Mesendoderm (in vitro differentiated cells): ENCODE results near the gene SZRD1.

Experiments
- DNase-seq: peaks from one replicate; pipeline ENCODE4 v3.0.0; 2013
- H2AK5ac ChIP-seq: 2 replicates; pipeline ENCODE4 v1.6.1; 2013; ENCODE audit warnings: low read length, inconsistent platforms
- H2BK120ac ChIP-seq: 2 replicates; pipeline ENCODE4 v1.6.1; 2013; ENCODE audit warnings: low read depth, mild to moderate bottlenecking, low read length, moderate library complexity, mixed read lengths
- H2BK15ac ChIP-seq: replicated peaks from 2 replicates; pipeline ENCODE4 v1.6.1; 2013; ENCODE audit warnings: low read depth, mild to moderate bottlenecking, moderate library complexity
- H2BK5ac ChIP-seq: 2 replicates; pipeline ENCODE4 v1.6.1; 2013; ENCODE audit warnings: low read length, inconsistent platforms
- H3K18ac ChIP-seq: 2 replicates; pipeline ENCODE4 v1.6.1; 2013; ENCODE audit warnings: mild to moderate bottlenecking, low read length, mixed read lengths
- H3K23ac ChIP-seq: one replicate; pipeline ENCODE4 v1.6.1; 2013; ENCODE audit warnings: low read length
- H3K27ac ChIP-seq: 2 replicates; pipeline ENCODE4 v1.5.1; 2013; ENCODE audit warnings: low read depth, mild to moderate bottlenecking, inconsistent platforms, low read length, moderate library complexity
- H3K27me3 ChIP-seq: 2 replicates; pipeline ENCODE4 v1.6.1; 2013; ENCODE audit warnings: low read length, control low read depth, mild to moderate bottlenecking, inconsistent platforms; ENCODE audit not compliant: insufficient read depth, poor library complexity
- H3K36me3 ChIP-seq: 2 replicates; pipeline ENCODE4 v1.6.1; 2013; ENCODE audit warnings: low read length, inconsistent platforms; ENCODE audit not compliant: control insufficient read depth, insufficient read depth
- H3K4ac ChIP-seq: one replicate; pipeline ENCODE4 v1.6.1; 2013; ENCODE audit warnings: low read depth, mild to moderate bottlenecking, low read length, moderate library complexity
- H3K4me1 ChIP-seq: 2 replicates; pipeline ENCODE4 v1.6.1; 2013; ENCODE audit warnings: low read depth, low read length, inconsistent platforms; ENCODE audit not compliant: control insufficient read depth
- H3K4me2 ChIP-seq: 2 replicates; pipeline ENCODE4 v1.6.1; 2013; ENCODE audit warnings: low read length
- H3K4me3 ChIP-seq: 2 replicates; pipeline ENCODE4 v1.5.1; 2013; ENCODE audit warnings: mild to moderate bottlenecking, low read length
- H3K56ac ChIP-seq: one replicate; pipeline ENCODE4 v1.6.1; 2013; ENCODE audit warnings: low read length
- H3K79me1 ChIP-seq: 2 replicates; pipeline ENCODE4 v1.6.1; 2013; ENCODE audit warnings: low read length, inconsistent platforms
- H3K79me2 ChIP-seq: 2 replicates; pipeline ENCODE4 v1.6.1; 2013; ENCODE audit warnings: mild to moderate bottlenecking, low read length; ENCODE audit not compliant: control insufficient read depth, insufficient read depth
- H3K9ac ChIP-seq: 2 replicates; pipeline ENCODE4 v1.6.1; 2013; ENCODE audit warnings: low read length, inconsistent platforms
- H4K5ac ChIP-seq: one replicate; pipeline ENCODE4 v1.6.1; 2013; ENCODE audit warnings: low read length
- H4K8ac ChIP-seq: one replicate; pipeline ENCODE4 v1.6.1; 2013; ENCODE audit warnings: low read depth, mild to moderate bottlenecking, control low read depth, low read length, moderate library complexity
- WGBS: extraction: QIAGEN DNeasy Blood & Tissue Kit; methylation state at CpG from one replicate; pipeline ENCODE4 v1.1.7; 2013; ENCODE audit warnings: low lambda C conversion rate, missing lambda C conversion rate; ENCODE audit not compliant: insufficient coverage; ENCODE audit errors: extremely low coverage; 5-methylcytosine and 5-hydroxymethylcytosine counted together

SZRD1 gene

DNA sequence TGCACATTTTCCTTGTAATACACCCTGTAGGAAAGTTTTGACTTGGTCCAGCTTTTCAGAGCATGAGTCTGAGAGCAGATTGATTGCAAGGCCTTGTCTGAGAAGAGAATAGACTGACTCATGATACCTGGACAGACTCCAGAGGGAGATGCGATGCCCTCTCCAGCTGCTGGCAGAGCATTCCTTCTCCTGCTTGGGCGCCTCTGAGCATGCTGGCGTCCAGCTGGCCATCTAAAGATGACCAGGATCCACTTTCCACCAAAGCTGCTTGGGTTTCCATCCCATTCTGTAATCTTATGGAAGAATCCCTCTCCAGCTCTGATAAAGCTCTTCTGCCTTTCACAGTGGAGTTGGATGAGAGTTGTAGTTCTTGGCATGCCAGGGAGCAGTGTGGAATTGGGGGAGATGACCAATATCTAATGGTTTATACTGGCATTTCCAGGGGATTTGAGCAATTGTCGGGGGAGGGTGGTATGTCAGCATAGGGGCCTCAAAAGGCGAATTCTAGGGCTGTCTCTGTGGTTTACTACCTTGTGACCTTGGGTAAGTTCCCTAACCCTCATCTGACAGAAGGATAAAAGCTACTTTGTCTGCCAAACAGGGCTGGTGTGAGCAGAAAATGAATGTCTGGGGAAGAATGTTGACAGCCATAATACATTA, 19.5 kb downstream of the SZRD1 start:
- H4K8ac ChIP-seq = no peak overlapping the region
- H3K79me1 ChIP-seq = peaks cover 38% of the 10 kb centered on the region
- DNase-seq = no peak
- H2BK15ac ChIP-seq = no peak overlapping the region
- H2AK5ac ChIP-seq = no peak overlapping the region
- no peaks in the 10 kb centered on the region for H3K27me3 ChIP-seq
- WGBS = no CpG with 5 or more reads among the region's 5 CpGs
- H3K27ac ChIP-seq = no peak overlapping the region
- no peak overlapping the region for H2BK120ac ChIP-seq
- peaks cover 76% of the 10 kb centered on the region for H3K79me2 ChIP-seq
- H3K4me1 ChIP-seq = peaks cover 5% of the 10 kb centered on the region
- no peak overlapping the region for H4K5ac ChIP-seq
- no peaks in the 10 kb centered on the region for H3K36me3 ChIP-seq
- no peak overlapping the region for H3K23ac ChIP-seq
- H3K4me2 ChIP-seq = no peak overlapping the region
- H3K4ac ChIP-seq = no peak overlapping the region
- H3K9ac ChIP-seq = no peak overlapping the region
- no peak overlapping the region for H3K56ac ChIP-seq
- H3K18ac ChIP-seq = no peak overlapping the region
- no peak overlapping the region for H3K4me3 ChIP-seq
- no peak overlapping the region for H2BK5ac ChIP-seq

DNA sequence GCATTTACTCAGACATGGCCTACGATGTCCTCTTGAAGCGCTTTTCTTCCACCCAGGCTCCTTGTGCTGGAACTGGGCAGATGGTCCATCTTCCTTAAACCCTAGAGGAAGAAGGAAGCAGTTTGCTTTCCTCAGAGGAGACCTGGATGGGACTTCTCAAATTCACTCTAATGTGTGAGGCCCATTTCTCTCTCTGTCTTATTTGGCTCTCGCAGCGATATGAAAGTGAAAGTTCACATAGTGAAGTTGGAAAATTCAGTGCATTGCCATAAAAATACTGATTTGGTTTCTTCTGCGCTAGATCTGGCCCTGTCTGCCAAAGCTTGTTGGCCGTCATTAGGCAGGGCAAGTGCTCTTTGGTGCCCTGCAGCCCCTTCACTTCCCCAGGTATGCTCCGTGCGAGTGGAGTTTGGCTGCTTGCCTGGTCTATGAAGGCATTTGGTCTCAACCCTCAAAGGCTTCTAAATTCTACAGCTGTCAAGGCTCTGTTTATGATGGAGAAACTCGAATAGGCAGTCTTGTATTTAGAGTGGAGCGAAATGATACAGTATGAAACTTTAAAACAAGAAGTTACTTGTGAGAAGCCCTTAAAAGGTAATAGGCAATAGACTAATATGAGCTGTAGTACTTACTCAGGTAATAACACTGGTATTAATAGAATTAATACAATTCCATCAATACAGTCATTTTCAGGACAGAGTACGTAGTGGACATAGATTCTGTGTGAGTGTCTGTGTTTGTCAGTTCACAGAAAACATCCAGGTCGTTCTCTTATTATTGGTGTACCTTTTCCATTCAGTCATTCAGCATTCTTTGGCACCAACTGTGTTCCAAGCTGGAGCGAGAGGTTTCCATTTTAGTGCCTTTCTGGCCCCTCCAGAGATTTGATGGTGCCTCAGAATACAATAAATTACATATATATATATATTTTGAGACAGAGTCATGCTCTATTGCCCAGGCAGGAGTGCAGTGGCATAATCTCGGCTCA, 20.5 kb downstream of the SZRD1 start:
- no peak overlapping the region for H3K4me2 ChIP-seq
- no peak overlapping the region for H2BK15ac ChIP-seq
- no peak overlapping the region for H3K27ac ChIP-seq
- H3K36me3 ChIP-seq = no peaks in the 10 kb centered on the region
- H3K79me2 ChIP-seq = peaks cover 78% of the 10 kb centered on the region
- no peak overlapping the region for H3K56ac ChIP-seq
- H3K9ac ChIP-seq = no peak overlapping the region
- H2AK5ac ChIP-seq = no peak overlapping the region
- H4K5ac ChIP-seq = no peak overlapping the region
- H4K8ac ChIP-seq = no peak overlapping the region
- peaks cover 5% of the 10 kb centered on the region for H3K4me1 ChIP-seq
- H3K4me3 ChIP-seq = no peak overlapping the region
- peaks cover 43% of the 10 kb centered on the region for H3K79me1 ChIP-seq
- H3K4ac ChIP-seq = no peak overlapping the region
- DNase-seq = no peak
- no CpG with 5 or more reads among the region's 14 CpGs for WGBS
- H3K23ac ChIP-seq = no peak overlapping the region
- H3K27me3 ChIP-seq = no peaks in the 10 kb centered on the region
- no peak overlapping the region for H3K18ac ChIP-seq
- H2BK120ac ChIP-seq = no peak overlapping the region
- H2BK5ac ChIP-seq = no peak overlapping the region

DNA sequence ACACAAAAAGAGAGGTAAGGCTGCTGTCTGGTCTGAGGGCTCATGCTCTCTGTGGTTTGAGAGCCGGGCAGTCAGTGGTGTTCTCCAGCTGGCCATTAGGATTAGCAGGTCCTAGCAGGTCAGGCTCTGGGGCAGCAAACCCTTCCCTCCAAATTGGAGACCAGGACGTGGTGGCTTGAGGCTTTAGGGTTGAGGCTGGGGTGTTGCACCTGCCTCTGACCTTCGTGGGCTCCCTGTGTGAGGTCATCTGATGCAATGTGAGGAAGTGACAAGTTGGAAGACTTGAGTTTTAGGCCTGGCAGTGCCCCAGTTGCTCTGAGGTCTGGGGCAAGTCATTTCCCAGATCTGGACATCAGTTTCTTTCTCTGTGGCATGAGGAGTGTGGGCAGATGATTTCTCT, 24.4 kb downstream of the SZRD1 start:
- no CpG with 5 or more reads among the region's 3 CpGs for WGBS

DNA sequence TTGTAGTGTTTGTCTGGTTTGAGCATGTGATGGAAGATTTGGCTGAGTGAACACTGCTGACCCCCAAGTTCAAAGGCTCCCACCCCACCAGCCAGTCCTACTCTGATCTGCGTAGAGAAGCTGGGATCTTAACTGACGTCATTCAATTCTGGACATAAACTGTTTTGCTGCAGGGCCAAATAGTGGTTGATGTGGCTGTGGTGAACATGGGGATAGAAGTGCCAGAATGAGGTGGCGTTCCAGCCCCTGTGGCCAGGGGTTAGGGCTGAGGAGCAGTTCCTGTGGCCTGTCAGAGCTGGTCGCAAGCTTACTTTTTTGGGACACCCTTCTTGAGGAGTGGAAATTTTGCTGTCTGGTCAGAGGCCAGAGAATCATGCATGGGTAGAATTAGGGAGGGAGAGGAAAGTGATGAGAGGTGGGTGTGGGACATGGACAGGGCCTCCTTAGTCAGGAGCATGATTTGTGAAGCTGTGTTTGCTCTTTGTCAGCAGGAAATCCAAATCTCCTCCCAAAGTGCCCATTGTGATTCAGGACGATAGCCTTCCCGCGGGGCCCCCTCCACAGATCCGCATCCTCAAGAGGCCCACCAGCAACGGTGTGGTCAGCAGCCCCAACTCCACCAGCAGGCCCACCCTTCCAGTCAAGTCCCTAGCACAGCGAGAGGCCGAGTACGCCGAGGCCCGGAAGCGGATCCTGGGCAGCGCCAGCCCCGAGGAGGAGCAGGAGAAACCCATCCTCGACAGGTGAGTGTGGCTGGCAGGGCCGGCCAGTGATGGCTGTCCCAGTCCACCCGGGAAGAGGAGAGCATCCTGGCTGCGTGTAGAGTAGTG, 25.9 kb downstream of the SZRD1 start:
- Histone ChIP-seq H3K27me3 (no peaks in the 10 kb centered on the region), H3K4ac (no peak overlapping the region), H3K4me2 (no peak overlapping the region), H3K56ac (no peak overlapping the region), H2AK5ac (no peak overlapping the region), H2BK120ac (no peak overlapping the region), H3K4me3 (no peak overlapping the region), H3K4me1 (no peaks in the 10 kb centered on the region), H3K18ac (no peak overlapping the region), H2BK15ac (no peak overlapping the region), H4K8ac (no peak overlapping the region), H3K23ac (no peak overlapping the region), H2BK5ac (no peak overlapping the region), H3K79me1 (peaks cover 35% of the 10 kb centered on the region), H4K5ac (no peak overlapping the region), H3K36me3 (peaks cover 3% of the 10 kb centered on the region), H3K79me2 (peaks cover 42% of the 10 kb centered on the region), H3K27ac (no peak overlapping the region), H3K9ac (no peak overlapping the region)
- no CpG with 5 or more reads among the region's 21 CpGs for WGBS
- no peak for DNase-seq

More for the DNA sequence above, 24.4 kb downstream of the SZRD1 start:
- Histone ChIP-seq H3K23ac (no peak overlapping the region), H3K56ac (no peak overlapping the region), H2AK5ac (no peak overlapping the region), H2BK15ac (no peak overlapping the region), H3K79me2 (peaks cover 56% of the 10 kb centered on the region), H4K5ac (no peak overlapping the region), H2BK120ac (no peak overlapping the region), H3K27me3 (no peaks in the 10 kb centered on the region), H3K9ac (no peak overlapping the region), H3K79me1 (peaks cover 45% of the 10 kb centered on the region), H3K18ac (no peak overlapping the region), H3K4me3 (no peak overlapping the region), H3K4ac (no peak overlapping the region), H3K27ac (no peak overlapping the region), H3K4me1 (no peaks in the 10 kb centered on the region), H4K8ac (no peak overlapping the region), H3K36me3 (peaks cover 3% of the 10 kb centered on the region), H3K4me2 (no peak overlapping the region), H2BK5ac (no peak overlapping the region)
- DNase-seq = no peak

DNA sequence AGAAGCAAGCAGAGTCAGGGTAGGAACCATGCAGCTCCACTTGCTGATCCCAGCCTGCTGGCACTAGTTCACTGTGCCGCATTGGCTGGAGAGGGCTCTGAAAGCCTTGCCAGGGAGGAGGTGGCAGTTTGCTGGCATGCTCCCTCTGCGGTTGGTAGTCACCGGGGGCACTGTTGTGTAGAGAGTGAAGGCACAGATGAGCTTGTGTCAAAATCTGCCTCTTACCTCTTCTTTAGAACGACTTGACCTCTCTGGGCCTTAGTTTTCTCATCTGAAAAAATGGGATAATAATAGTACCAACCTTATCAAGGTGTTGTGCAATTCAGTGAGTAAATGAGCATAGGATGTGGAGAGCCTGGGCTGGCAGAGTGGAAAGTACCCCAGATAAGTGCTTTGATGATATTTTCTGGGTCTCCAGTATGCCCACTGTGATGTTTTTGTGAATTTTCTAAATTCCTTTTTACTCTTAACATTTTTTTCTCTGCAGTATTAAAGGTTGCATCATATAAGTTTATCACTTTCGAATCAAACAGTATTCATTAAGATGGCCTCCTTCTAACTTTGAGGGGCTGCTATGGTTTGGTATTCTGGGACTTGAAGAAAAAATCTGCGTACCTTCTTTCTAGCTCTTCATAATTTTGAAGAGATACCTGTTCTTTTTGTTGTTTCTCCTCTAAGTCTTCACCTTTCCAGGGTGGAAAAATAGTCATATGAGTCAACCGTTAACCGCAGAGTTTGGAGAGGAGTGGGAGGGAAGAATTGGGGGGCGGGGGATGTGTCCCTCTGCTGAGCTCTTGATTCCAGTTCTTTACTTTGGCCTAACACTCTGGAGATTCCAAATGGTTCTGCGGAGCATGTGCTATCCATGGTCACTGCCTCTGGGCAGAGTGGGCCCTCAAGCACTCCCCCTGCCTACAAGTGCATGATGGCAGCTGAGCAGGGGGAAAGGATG, 26.8 kb downstream of the SZRD1 start:
- DNase-seq = no peak
- WGBS = no CpG with 5 or more reads among the region's 10 CpGs
- H3K9ac ChIP-seq = no peak overlapping the region
- peaks cover 3% of the 10 kb centered on the region for H3K36me3 ChIP-seq
- no peak overlapping the region for H3K18ac ChIP-seq
- no peak overlapping the region for H3K4me2 ChIP-seq
- H3K79me1 ChIP-seq = peaks cover 35% of the 10 kb centered on the region
- no peak overlapping the region for H3K4ac ChIP-seq
- H4K8ac ChIP-seq = no peak overlapping the region
- no peak overlapping the region for H3K56ac ChIP-seq
- no peaks in the 10 kb centered on the region for H3K4me1 ChIP-seq
- no peak overlapping the region for H2AK5ac ChIP-seq
- no peak overlapping the region for H2BK5ac ChIP-seq
- H3K23ac ChIP-seq = no peak overlapping the region
- no peak overlapping the region for H2BK15ac ChIP-seq
- no peak overlapping the region for H3K27ac ChIP-seq
- H2BK120ac ChIP-seq = no peak overlapping the region
- H4K5ac ChIP-seq = no peak overlapping the region
- H3K4me3 ChIP-seq = no peak overlapping the region
- no peaks in the 10 kb centered on the region for H3K27me3 ChIP-seq
- peaks cover 39% of the 10 kb centered on the region for H3K79me2 ChIP-seq
